ENCODE measurements around the gene ZNF385B. TPM values are rescaled to one million over a fixed set of nuclear protein-coding genes. Genes with fewer than 3 reads are reported as not detected.
A peak's percentile ranks its signal among the peaks of the same experiment; 100 is the strongest.

ZNF385B gene
- total RNA-seq, 1 experiment from 2014 or later, result 2.2 TPM

DNA sequence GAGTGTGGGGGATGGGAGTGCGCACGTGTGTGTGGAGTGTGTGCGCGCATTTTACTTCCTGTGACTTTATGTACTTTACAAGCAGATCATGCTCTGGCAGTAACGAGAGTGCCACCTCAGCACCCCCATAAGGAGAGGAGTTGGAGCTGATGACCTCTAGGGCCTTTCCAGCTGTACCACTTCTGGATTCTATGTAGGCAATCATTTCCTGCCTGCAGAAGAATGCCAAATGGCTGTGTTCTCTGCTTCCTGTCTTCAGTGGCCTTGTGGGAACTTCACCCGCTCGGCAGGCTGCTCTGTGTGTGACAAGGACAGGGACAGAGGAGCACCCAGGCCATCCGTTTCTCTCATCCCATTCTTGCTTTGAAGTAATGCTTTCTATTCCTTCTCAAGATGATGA, 22.8 kb upstream of the ZNF385B start:
- Mint-ChIP-seq H3K9me3 (peaks cover 20% of the 10 kb centered on the region), H3K27ac (peak overlapping the region; percentile 54; the same call in 1 of the 2 replicates), H3K4me3 (no peak overlapping the region), H3K4me1 (peaks cover 16% of the 10 kb centered on the region), H3K36me3 (peaks cover 20% of the 10 kb centered on the region), H3K27me3 (ENCODE audit: low read depth) (no peaks in the 10 kb centered on the region)
- TF ChIP-seq PRDM15 (CRISPR knock-in tag; IDR thresholded peaks at IDR 0.05) (no peak), ELF4 (CRISPR knock-in tag; IDR thresholded peaks at IDR 0.05; ENCODE audit: low read depth) (no peak), FOXP4 (CRISPR knock-in tag; IDR thresholded peaks at IDR 0.05) (no peak), NR2C2 (CRISPR knock-in tag; IDR thresholded peaks at IDR 0.05) (no peak), RORB (CRISPR knock-in tag; IDR thresholded peaks at IDR 0.05) (no peak), ZNF423 (CRISPR knock-in tag; IDR thresholded peaks at IDR 0.05) (no peak), ARID4B (CRISPR knock-in tag; IDR thresholded peaks at IDR 0.05; ENCODE audit: borderline replicate concordance) (no peak), ZNF263 (CRISPR knock-in tag; IDR thresholded peaks at IDR 0.05; ENCODE audit: low read depth) (no peak), ZBTB21 (CRISPR knock-in tag; IDR thresholded peaks at IDR 0.05; ENCODE audit: borderline replicate concordance) (no peak), ETV6 (CRISPR knock-in tag; IDR thresholded peaks at IDR 0.05) (no peak), MYBL2 (CRISPR knock-in tag; IDR thresholded peaks at IDR 0.05) (no peak), JAZF1 (CRISPR knock-in tag; IDR thresholded peaks at IDR 0.05) (no peak), SOX15 (CRISPR knock-in tag; IDR thresholded peaks at IDR 0.05) (no peak), OVOL2 (CRISPR knock-in tag; IDR thresholded peaks at IDR 0.05; ENCODE audit: borderline replicate concordance) (no peak), ZNF317 (CRISPR knock-in tag; IDR thresholded peaks at IDR 0.05; ENCODE audit: borderline replicate concordance, low read depth) (no peak)
- TF ChIP-seq, protein P1, sequence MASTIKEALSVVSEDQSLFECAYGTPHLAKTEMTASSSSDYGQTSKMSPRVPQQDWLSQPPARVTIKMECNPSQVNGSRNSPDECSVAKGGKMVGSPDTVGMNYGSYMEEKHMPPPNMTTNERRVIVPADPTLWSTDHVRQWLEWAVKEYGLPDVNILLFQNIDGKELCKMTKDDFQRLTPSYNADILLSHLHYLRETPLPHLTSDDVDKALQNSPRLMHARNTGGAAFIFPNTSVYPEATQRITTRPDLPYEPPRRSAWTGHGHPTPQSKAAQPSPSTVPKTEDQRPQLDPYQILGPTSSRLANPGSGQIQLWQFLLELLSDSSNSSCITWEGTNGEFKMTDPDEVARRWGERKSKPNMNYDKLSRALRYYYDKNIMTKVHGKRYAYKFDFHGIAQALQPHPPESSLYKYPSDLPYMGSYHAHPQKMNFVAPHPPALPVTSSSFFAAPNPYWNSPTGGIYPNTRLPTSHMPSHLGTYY (CRISPR knock-in tag; IDR thresholded peaks at IDR 0.05), result no peak
- DNase-seq (ENCODE audit: low spot score) (no peak), ATAC-seq (peak; percentile 16; the same call in 1 of the 2 replicates)
- ChIA-PET CTCF (no interaction called here), POLR2A (no interaction called here)
